Endothelial cell of umbilical vein (primary cell): ENCODE results near the gene APBA2. TPM values are rescaled to one million over a fixed set of nuclear protein-coding genes. Genes with fewer than 3 reads are reported as not detected.

ENCODE experiments used
- BruUV-seq: library from RNA; stranded (reverse); fragments of 400-500 nt; replicated peaks from 2 replicates; lab custom pipeline; 2021; lab: Mats Ljungman, UMichigan
- CTCF ChIA-PET: fragments of 300-600, 350-600 bp; sonication (Branson Sonifier 250); formaldehyde crosslinking; loops from one replicate; lab custom pipeline; 2021; ENCODE audit warnings: antibody characterized with exemption, inconsistent platforms; lab: Charles Lee
- POLR2A ChIA-PET: fragments of 300-600, 350-600 bp; sonication (Branson Sonifier 250); formaldehyde crosslinking; loops from one replicate; lab custom pipeline; 2021; ENCODE audit warnings: antibody characterized with exemption, inconsistent platforms; lab: Charles Lee
- DNase-seq: peaks from one replicate; pipeline ENCODE4 v3.0.0-alpha.2; 2011; ENCODE audit warnings: low read depth, low spot score
- FAIRE-seq: peaks from 2 replicates; lab custom pipeline; 2011; peaks lifted over from hg19 to GRCh38; lab: Jason Lieb, UNC
- H2AFZ ChIP-seq: 2 replicates; pipeline ENCODE4 v1.6.0; 2012; ENCODE audit warnings: low read depth, low read length, control low read depth, inconsistent platforms
- H3K27ac ChIP-seq: 2 replicates; pipeline ENCODE4 v1.5.1; 2011; ENCODE audit warnings: low read depth, mild to moderate bottlenecking, control low read depth, low read length, moderate library complexity; ENCODE audit not compliant: insufficient read depth
- H3K27me3 ChIP-seq, 2 experiments: 2 replicates each; pipeline versions ENCODE4 v1.6.0 to v1.6.1; 2011; ENCODE audit warnings: low read length in 2 of 2, mixed read lengths in 1 of 2; ENCODE audit not compliant: control insufficient read depth in 2 of 2, insufficient read depth in 2 of 2
- H3K36me3 ChIP-seq, 2 experiments: 2 replicates in 1 of 2; 3 replicates in 1 of 2; pipeline ENCODE4 v1.5.1; 2011; ENCODE audit warnings: low read length in 2 of 2, mild to moderate bottlenecking in 1 of 2, moderate library complexity in 1 of 2; ENCODE audit not compliant: control insufficient read depth in 2 of 2, insufficient read depth in 2 of 2; ENCODE audit errors: extremely low read depth in 1 of 2
- H3K4me1 ChIP-seq: 3 replicates; pipeline ENCODE4 v1.5.1; 2011; ENCODE audit warnings: mild to moderate bottlenecking, low read length; ENCODE audit not compliant: control insufficient read depth, insufficient read depth; ENCODE audit errors: extremely low read depth
- H3K4me2 ChIP-seq: 2 replicates; pipeline ENCODE4 v1.6.1; 2011; ENCODE audit warnings: low read length, control low read depth, mixed read lengths; ENCODE audit not compliant: insufficient read depth
- H3K4me3 ChIP-seq, 3 experiments: fragments of 200-600 bp in 1 of 3; sonication (generic), shearing (Covaris generic) in 1 of 3; replicated peaks in 1 of 3; 2 replicates each; pipeline ENCODE4 v1.5.1; 2011 to 2016; ENCODE audit warnings: control low read depth in 3 of 3, low read length in 3 of 3, mild to moderate bottlenecking in 2 of 3, inconsistent platforms in 1 of 3, low read depth in 1 of 3, moderate library complexity in 1 of 3; ENCODE audit not compliant: insufficient read depth in 1 of 3
- H3K79me2 ChIP-seq: 2 replicates; pipeline ENCODE4 v1.6.0; 2012; ENCODE audit warnings: low read length, inconsistent platforms; ENCODE audit not compliant: control insufficient read depth, insufficient read depth
- H3K9ac ChIP-seq: replicated peaks from 2 replicates; pipeline ENCODE3; 2011; ENCODE audit warnings: low read length, control low read depth; ENCODE audit not compliant: insufficient read depth; ENCODE audit errors: extremely low read depth
- H3K9me1 ChIP-seq: replicated peaks from 3 replicates; pipeline ENCODE4 v1.6.0; 2011; ENCODE audit warnings: mild to moderate bottlenecking, low read length; ENCODE audit not compliant: control insufficient read depth, insufficient read depth; ENCODE audit errors: extremely low read depth
- H3K9me3 ChIP-seq: replicated peaks from 2 replicates; pipeline ENCODE4 v1.5.1; 2012; ENCODE audit warnings: low read length, inconsistent platforms; ENCODE audit not compliant: control insufficient read depth, insufficient read depth
- H4K20me1 ChIP-seq: replicated peaks from 2 replicates; pipeline ENCODE3; 2011; ENCODE audit warnings: mild to moderate bottlenecking, low read length; ENCODE audit not compliant: control insufficient read depth, insufficient read depth; ENCODE audit errors: extremely low read depth
- CTCF ChIP-seq, 2 donors: IDR thresholded peaks; 1 replicate in 1 of 2; 2 replicates in 1 of 2; pipeline ENCODE4 v1.5.1; 2011; ENCODE audit warnings: low read length in 2 of 2, mild to moderate bottlenecking in 2 of 2, moderate library complexity in 2 of 2, control low read depth in 1 of 2, inconsistent platforms in 1 of 2, low read depth in 1 of 2; ENCODE audit not compliant: insufficient read depth in 1 of 2; ENCODE audit errors: extremely low read depth in 1 of 2
- EZH2 ChIP-seq: IDR thresholded peaks from 2 replicates; pipeline ENCODE4 v1.6.1; 2012; ENCODE audit warnings: borderline replicate concordance, low read depth, mild to moderate bottlenecking, moderate library complexity, low read length, inconsistent platforms; ENCODE audit not compliant: severe bottlenecking
- FOS ChIP-seq: IDR thresholded peaks from 2 replicates; pipeline ENCODE4 v1.6.1; 2011; ENCODE audit warnings: mild to moderate bottlenecking, low read length, moderate library complexity, borderline replicate concordance; ENCODE audit not compliant: insufficient read depth
- GATA2 ChIP-seq: IDR thresholded peaks from 2 replicates; pipeline ENCODE4 v1.7.0; 2011; ENCODE audit warnings: low read depth, mild to moderate bottlenecking, moderate library complexity, mixed read lengths, low read length; ENCODE audit not compliant: insufficient read length, insufficient read depth
- JUN ChIP-seq: IDR thresholded peaks from 2 replicates; pipeline ENCODE4 v1.6.1; 2011; ENCODE audit warnings: borderline replicate concordance, low read depth; ENCODE audit not compliant: insufficient read length, insufficient read depth
- MYC ChIP-seq: IDR thresholded peaks from one replicate; pipeline ENCODE4 v1.6.1; 2011; ENCODE audit warnings: mild to moderate bottlenecking, low read depth, low read length
- POLR2A ChIP-seq: IDR thresholded peaks from 2 replicates; pipeline ENCODE4 v1.6.1; 2012; ENCODE audit warnings: low read depth, mild to moderate bottlenecking, control low read depth, low read length
- POLR2AphosphoS5 ChIP-seq: IDR thresholded peaks from 2 replicates; pipeline ENCODE4 v1.6.1; 2012; ENCODE audit warnings: low read depth, mild to moderate bottlenecking, control low read depth, low read length, moderate library complexity; ENCODE audit not compliant: insufficient read depth
- dilution Hi-C: fragments of 300-500 bp; cut with MboI; formaldehyde crosslinking; loops from one replicate; pipeline ENCODE4 v1.15.0; 2019; ENCODE audit warnings: low sequenced_read_pairs; ENCODE audit not compliant: extremely low pct_ligation_motif_present
- intact Hi-C: fragments of 100-400 bp; cut with micrococcal nuclease; formaldehyde crosslinking; loops from one replicate; pipeline ENCODE4 v1.10.0; 2022
- polyA plus RNA-seq, 4 experiments: library from polyadenylated mRNA; depleted of rRNA in 3 of 4; stranded (reverse) in 3 of 4; unstranded in 1 of 4; fragments of >200 nt; gene quantifications; 2 replicates each; pipeline versions ENCODE4 v1.2.1 to v1.2.3, GENCODE V29; 2011 to 2012; ENCODE audit warnings: missing spikeins in 1 of 4
- total RNA-seq: library from RNA; stranded (reverse); gene quantifications from 2 replicates; pipeline ENCODE4 v1.2.3, GENCODE V29; 2021
- TF ChIP-seq, protein P1 (sequence below): IDR thresholded peaks from 2 replicates; pipeline ENCODE4 v1.6.1; 2011; ENCODE audit not compliant: insufficient read depth, insufficient read length

APBA2 gene
- total and polyA plus RNA-seq, 2 donors (not counting 3 experiments of a cell fraction or from before 2014, with no cell fraction given), result 5.7 to 11.1 TPM

DNA sequence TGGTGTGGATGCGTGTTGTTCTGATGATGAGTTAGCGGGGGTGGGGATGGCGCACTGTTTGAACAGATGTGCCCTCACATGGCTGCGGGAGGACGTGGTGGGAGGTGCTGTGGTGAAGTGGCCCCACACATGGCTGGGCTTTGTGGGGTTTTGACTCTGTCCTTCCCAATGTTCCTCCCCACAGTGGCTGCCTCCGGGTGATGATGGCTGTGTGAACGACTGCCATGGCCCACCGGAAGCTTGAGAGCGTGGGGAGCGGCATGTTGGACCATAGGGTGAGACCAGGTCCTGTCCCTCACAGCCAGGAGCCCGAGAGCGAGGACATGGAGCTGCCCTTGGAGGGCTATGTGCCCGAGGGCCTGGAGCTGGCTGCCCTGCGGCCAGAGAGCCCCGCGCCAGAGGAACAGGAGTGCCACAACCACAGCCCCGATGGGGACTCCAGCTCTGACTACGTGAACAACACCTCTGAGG is 167.9 kb downstream of the APBA2 start:
- Histone ChIP-seq H3K9me3 (no peaks in the 10 kb centered on the region), H4K20me1 (no peaks in the 10 kb centered on the region), H3K4me1 (no peaks in the 10 kb centered on the region), H3K27me3 (no peaks in the 10 kb centered on the region), H3K9ac (no peak overlapping the region), H3K36me3 (no peaks in the 10 kb centered on the region), H3K9me1 (no peaks in the 10 kb centered on the region), H3K4me3 (no peak overlapping the region), H3K79me2 (no peaks in the 10 kb centered on the region), H3K27ac (no peak overlapping the region), H2AFZ (no peak overlapping the region), H3K4me2 (no peak overlapping the region)
- intact Hi-C loops, result no loop called here
- dilution Hi-C loops, result no loop called here
- FAIRE-seq (no peak), DNase-seq (no peak)
- TF ChIP-seq MYC (no peak), GATA2 (no peak), CTCF (IDR thresholded peaks at IDR 0.05; ENCODE audit: extremely low read depth in 1 of 2, insufficient read depth in 1 of 2, low read depth in 1 of 2, low read length in 2 of 2) (no peak), JUN (no peak), POLR2AphosphoS5 (no peak), EZH2 (no peak), POLR2A (no peak), FOS (no peak)
- TF ChIP-seq, protein P1, sequence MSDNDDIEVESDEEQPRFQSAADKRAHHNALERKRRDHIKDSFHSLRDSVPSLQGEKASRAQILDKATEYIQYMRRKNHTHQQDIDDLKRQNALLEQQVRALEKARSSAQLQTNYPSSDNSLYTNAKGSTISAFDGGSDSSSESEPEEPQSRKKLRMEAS, result no peak
- POLR2A ChIA-PET, result no interaction called here
- no TSS peak for BruUV-seq
- CTCF ChIA-PET, result no interaction called here
